Esophagus muscularis mucosa (tissue), 4 donors: ENCODE results near the gene FOXC2. TPM values are rescaled to one million over a fixed set of nuclear protein-coding genes. Genes with fewer than 3 reads are reported as not detected.

Experiments used
- DNase-seq: peaks from one replicate; pipeline ENCODE4 v3.0.0-alpha.2; 2017; ENCODE audit errors: extremely low spot score
- H3K27ac ChIP-seq, 4 donors: fragments of 200-600 bp; sonication (generic); replicated peaks in 1 of 4; 1 replicate in 3 of 4; 2 replicates in 1 of 4; pipeline ENCODE4 v1.5.1; 2016 to 2019; ENCODE audit warnings: mild to moderate bottlenecking in 1 of 4
- H3K27me3 ChIP-seq, 4 donors: fragments of 200-600 bp; sonication (generic); one replicate each; pipeline versions ENCODE4 v1.5.1 to v1.6.0; 2016 to 2019
- H3K36me3 ChIP-seq, 4 donors: fragments of 200-600 bp; sonication (generic); one replicate each; pipeline ENCODE4 v1.5.1; 2016 to 2019
- H3K4me1 ChIP-seq, 4 donors: fragments of 200-600 bp; sonication (generic); one replicate each; pipeline ENCODE4 v1.5.1; 2016 to 2019
- H3K4me3 ChIP-seq, 4 donors: fragments of 200-600 bp; sonication (generic); 1 replicate in 2 of 4; 2 replicates in 2 of 4; pipeline ENCODE4 v1.5.1; 2016 to 2019; ENCODE audit warnings: mild to moderate bottlenecking in 4 of 4, moderate library complexity in 1 of 4
- H3K9me3 ChIP-seq, 4 donors: fragments of 200-600 bp; sonication (generic); 1 replicate in 3 of 4; 2 replicates in 1 of 4; pipeline ENCODE4 v1.5.1; 2016 to 2019
- CTCF ChIP-seq, 3 experiments: fragments of 200-600 bp in 2 of 3; fragments of 450-650 bp in 1 of 3; sonication (generic) in 2 of 3; IDR thresholded peaks; one replicate each; pipeline ENCODE4 v1.5.1; 2017 to 2019; ENCODE audit warnings: antibody characterized with exemption in 3 of 3, mild to moderate bottlenecking in 2 of 3, moderate library complexity in 1 of 3
- EP300 ChIP-seq: sonication (generic); formaldehyde crosslinking; IDR thresholded peaks from one replicate; pipeline ENCODE4 v1.6.1; 2017; ENCODE audit warnings: antibody characterized with exemption
- POLR2A ChIP-seq: fragments of 450-650 bp; IDR thresholded peaks from one replicate; pipeline ENCODE4 v1.6.1; 2017; ENCODE audit warnings: antibody characterized with exemption, moderate library complexity, mild to moderate bottlenecking, low read depth
- POLR2AphosphoS5 ChIP-seq, 2 donors: sonication (generic); formaldehyde crosslinking; IDR thresholded peaks; one replicate each; pipeline ENCODE4 v1.6.1; 2017; ENCODE audit warnings: antibody characterized with exemption in 2 of 2
- WGBS: methylation state at CpG from one replicate; pipeline ENCODE4 v1.1.5; 2018; 5-methylcytosine and 5-hydroxymethylcytosine counted together
- intact Hi-C: fragments of 100-400 bp; cut with DNase I; formaldehyde crosslinking; loops from one replicate; pipeline ENCODE4 v1.15.1; 2023
- total RNA-seq, 4 donors: library from RNA; depleted of rRNA; stranded (reverse); fragments of >200 nt; gene quantifications; one replicate each; pipeline versions ENCODE4 v1.1.0 to v1.2.1, GENCODE V29; 2016

Gene FOXC2
- total RNA-seq, 4 donors from 2014 or later = 0.71 to 1.7 (median 1.1) TPM

GRCh38 chr16:86528061-86528929 is 38.3 kb upstream of the FOXC2 start:
- TF ChIP-seq EP300 = no peak
- TF ChIP-seq CTCF (IDR thresholded peaks at IDR 0.05) = no peak
- no peak for TF ChIP-seq POLR2AphosphoS5 (IDR thresholded peaks at IDR 0.05)
- no peak for TF ChIP-seq POLR2A
- H3K36me3 ChIP-seq = peaks cover 0 to 22% (median 18%) of the 10 kb centered on the region in 4 donors
- DNase-seq = no peak
- peaks cover 0 to 1% (median 0%) of the 10 kb centered on the region in 4 donors for H3K27me3 ChIP-seq
- intact Hi-C loops = no loop called here
- no peaks in the 10 kb centered on the region for H3K9me3 ChIP-seq
- H3K4me1 ChIP-seq = peaks cover 3 to 22% (median 16%) of the 10 kb centered on the region in 4 donors
- WGBS = 91% methylated on average over 34 of the region's 38 CpGs
- no peak overlapping the region for H3K4me3 ChIP-seq
- no peak overlapping the region for H3K27ac ChIP-seq

GRCh38 chr16:86529160-86529559 is 37.5 kb upstream of the FOXC2 start:
- Histone ChIP-seq H3K9me3 (no peaks in the 10 kb centered on the region), H3K27ac (no peak overlapping the region), H3K4me3 (no peak overlapping the region), H3K4me1 (peaks cover 3 to 18% (median 16%) of the 10 kb centered on the region in 4 donors), H3K27me3 (no peaks in the 10 kb centered on the region), H3K36me3 (peaks cover 0 to 30% (median 22%) of the 10 kb centered on the region in 4 donors)
- 90% methylated on average over 8 of the region's 8 CpGs for WGBS
- no peak for TF ChIP-seq POLR2A
- no peak for TF ChIP-seq CTCF (IDR thresholded peaks at IDR 0.05)
- TF ChIP-seq EP300 = no peak
- TF ChIP-seq POLR2AphosphoS5 (IDR thresholded peaks at IDR 0.05) = no peak
- no peak for DNase-seq
- intact Hi-C loops = no loop called here

- H3K36me3 ChIP-seq = peaks cover 0 to 41% (median 24%) of the 10 kb centered on the region in 4 donors
- H3K9me3 ChIP-seq = no peaks in the 10 kb centered on the region
- H3K27me3 ChIP-seq = no peaks in the 10 kb centered on the region
- no peak for DNase-seq
- TF ChIP-seq POLR2A (no peak), POLR2AphosphoS5 (IDR thresholded peaks at IDR 0.05) (peak in 1 of 2 donors; percentile 14)
- H3K4me1 ChIP-seq = peaks cover 3 to 18% (median 16%) of the 10 kb centered on the region in 4 donors
- peak overlapping the region; percentile 50 to 69 (median 52) for H3K27ac ChIP-seq
- intact Hi-C loops = no loop called here
- WGBS = 82% methylated on average over 31 of the region's 31 CpGs
- H3K4me3 ChIP-seq = no peak overlapping the region
Observed at GRCh38 chr16:86530251-86531190, 36.1 kb upstream of the FOXC2 start.

GRCh38 chr16:86531191-86531545 is 35.5 kb upstream of the FOXC2 start:
- DNase-seq = no peak
- H3K27me3 ChIP-seq = no peaks in the 10 kb centered on the region
- no peaks in the 10 kb centered on the region for H3K9me3 ChIP-seq
- H3K4me3 ChIP-seq = no peak overlapping the region
- H3K36me3 ChIP-seq = peaks cover 0 to 47% (median 28%) of the 10 kb centered on the region in 4 donors
- H3K27ac ChIP-seq = peak overlapping the region; percentile 50 to 69 (median 52)
- peaks cover 3 to 18% (median 16%) of the 10 kb centered on the region in 4 donors for H3K4me1 ChIP-seq
- TF ChIP-seq POLR2AphosphoS5 (IDR thresholded peaks at IDR 0.05) = peak in 1 of 2 donors; percentile 56
- no peak for TF ChIP-seq CTCF (IDR thresholded peaks at IDR 0.05)
- TF ChIP-seq EP300 = no peak
- no peak for TF ChIP-seq POLR2A
- 33% methylated on average over 7 of the region's 7 CpGs for WGBS
- intact Hi-C loops = no loop called here
